GM12865 (cell line): ENCODE measurements around the gene MYO18A.

ENCODE experiments used
- DNase-seq: peaks from one replicate; pipeline ENCODE4 v3.0.0; 2010; ENCODE audit warnings: low read depth
- H3K4me3 ChIP-seq: 2 replicates; pipeline ENCODE4 v1.5.1; 2011; ENCODE audit warnings: mild to moderate bottlenecking, low read depth, low read length, control low read depth
- CTCF ChIP-seq: IDR thresholded peaks from 2 replicates; pipeline ENCODE4 v1.5.1; 2011; ENCODE audit warnings: low read length, control low read depth, low read depth, inconsistent platforms; ENCODE audit not compliant: insufficient read depth; ENCODE audit errors: missing control alignments

MYO18A gene

DNA sequence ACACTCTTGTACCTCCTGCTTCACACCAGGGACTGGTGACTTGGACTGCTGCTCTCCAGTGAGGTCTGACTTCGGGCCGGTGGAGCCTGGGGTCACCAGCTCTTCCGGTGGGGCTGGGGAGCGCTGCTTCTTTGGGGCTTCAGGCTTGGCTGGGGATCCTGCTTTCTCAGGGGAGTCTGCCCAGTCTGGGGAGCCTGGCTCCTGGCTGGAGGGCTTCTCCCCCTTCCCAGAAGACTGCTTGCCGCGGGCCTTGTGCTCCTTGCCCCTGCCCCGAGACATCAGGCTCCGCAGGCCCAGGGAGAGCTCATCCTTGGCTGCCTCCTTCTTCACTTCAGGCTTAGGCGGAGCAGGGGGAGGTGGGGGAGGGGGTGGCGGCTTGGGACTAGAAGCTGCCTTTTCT is 52.4 kb downstream of the MYO18A start:
- TF ChIP-seq CTCF = no peak
- no peak overlapping the region for H3K4me3 ChIP-seq
- no peak for DNase-seq

DNA sequence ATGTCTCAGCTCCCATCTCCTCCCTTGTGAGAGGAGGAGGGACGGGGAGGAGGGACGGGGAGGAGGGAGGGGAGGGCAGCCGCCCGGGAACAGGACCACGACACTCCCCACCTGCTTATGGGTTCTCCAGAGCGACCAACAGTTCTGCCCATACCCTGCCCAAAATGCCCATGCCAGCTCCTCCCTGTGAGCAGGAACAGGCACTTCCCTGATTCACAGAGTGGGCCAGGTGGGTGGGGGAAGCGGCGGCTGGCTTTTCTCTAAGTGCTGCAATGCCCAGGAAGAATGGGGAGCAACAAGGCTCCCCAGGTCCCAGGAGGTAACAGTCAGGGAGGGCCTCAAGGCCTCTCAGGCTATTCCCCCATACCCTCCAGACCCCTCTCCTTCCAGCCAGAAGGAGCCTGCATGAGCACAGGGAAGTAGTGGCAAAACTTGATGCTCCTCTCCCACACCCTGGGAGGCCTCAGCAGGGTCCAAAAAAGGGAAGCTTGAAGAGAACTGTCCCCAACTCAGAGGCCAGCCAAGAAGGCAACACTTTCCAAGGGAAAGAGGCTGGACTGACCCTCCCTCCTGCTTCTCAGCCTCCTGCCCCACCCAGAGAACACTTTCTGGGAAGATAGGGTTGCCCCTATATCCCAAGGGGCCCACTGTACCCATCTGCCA is 53.8 kb downstream of the MYO18A start:
- H3K4me3 ChIP-seq = no peak overlapping the region
- DNase-seq = no peak
- TF ChIP-seq CTCF = no peak

DNA sequence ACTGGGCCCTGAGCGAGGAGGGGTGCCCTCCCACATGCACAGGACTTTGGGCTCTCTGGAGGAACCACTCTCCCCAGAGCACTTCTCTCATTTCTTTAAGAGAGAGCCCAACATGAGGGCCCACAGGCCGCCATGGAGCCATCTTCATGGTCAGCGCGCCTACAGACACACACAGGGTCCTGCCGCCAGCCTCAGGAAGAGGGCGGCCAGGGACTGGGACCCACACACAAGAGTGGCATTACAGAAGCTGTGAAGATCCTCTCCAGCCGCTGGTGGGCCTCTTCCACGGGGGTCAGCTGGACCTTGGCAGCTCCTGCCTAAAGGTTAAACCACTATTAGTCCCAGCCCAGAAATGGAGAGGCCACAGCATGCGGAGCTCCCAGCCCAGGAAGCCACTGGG is 54.5 kb downstream of the MYO18A start:
- no peak for DNase-seq
- TF ChIP-seq CTCF = no peak
- no peak overlapping the region for H3K4me3 ChIP-seq

DNA sequence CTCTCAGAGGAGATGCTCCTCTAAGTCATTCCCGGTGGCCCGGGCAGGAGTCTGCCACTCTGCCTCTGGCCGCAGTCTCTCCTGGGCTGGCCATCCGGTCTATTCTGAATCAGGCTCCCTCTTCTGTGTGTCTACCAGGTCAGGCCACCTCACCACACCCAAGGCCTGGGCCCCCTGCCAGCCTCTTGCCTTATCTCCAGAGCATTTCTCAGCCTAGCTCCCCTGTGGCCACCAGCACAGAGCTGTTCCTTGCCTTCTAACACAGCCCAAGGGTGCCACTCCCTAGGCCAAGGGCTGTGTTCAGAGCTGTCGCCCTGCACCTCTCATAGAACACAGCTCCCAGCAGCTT is 55.3 kb downstream of the MYO18A start:
- DNase-seq = no peak
- no peak for TF ChIP-seq CTCF
- no peak overlapping the region for H3K4me3 ChIP-seq

DNA sequence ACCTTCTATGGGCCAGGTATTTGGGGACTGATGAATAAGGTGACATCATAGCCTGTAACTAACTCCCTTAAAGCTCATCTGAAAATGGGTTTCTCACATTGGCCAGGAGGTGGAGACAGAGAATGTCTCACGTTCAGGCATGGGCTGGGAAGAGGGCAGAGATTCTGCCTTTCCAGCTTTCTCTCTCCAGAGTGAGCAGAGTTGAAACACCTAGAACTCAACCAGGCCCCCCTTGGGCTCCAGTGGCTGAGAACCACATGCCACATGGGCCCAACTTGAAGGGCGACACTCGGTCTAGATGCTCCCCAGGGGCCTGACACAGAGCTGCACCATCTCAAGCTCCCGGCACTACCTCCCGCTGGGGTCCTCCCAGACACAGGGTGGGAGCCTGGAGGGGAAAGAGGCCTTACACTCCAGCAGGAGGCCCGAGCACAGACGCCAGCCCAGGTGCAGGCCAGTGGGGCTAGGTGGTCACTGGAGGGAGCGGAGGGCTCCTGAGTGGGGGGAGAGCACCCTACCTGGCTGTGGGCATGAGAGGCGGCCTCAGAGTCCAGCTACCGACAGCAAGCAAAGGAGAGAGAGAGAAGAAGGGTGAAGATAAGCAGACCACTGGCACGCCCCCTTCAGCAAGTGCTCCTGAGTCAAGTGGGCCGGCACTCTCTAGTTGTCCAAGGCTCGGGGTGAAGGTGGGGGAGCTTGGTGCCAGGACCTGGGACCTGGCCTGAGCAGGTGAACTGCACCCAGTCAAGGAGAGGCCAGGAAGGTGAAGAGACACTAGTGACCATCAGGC is 55.9 kb downstream of the MYO18A start:
- DNase-seq = peak; percentile 67
- no peak overlapping the region for H3K4me3 ChIP-seq
- peak; percentile 64 for TF ChIP-seq CTCF

- H3K4me3 ChIP-seq = no peak overlapping the region
- no peak for TF ChIP-seq CTCF
- DNase-seq = no peak
Observed at GRCh38 chr17:29123111-29123510, 57.1 kb downstream of the MYO18A start.

GRCh38 chr17:29121442-29121841 is 58.8 kb downstream of the MYO18A start:
- no peak for TF ChIP-seq CTCF
- no peak for DNase-seq
- no peak overlapping the region for H3K4me3 ChIP-seq
